Cardiac fibroblast (primary cell): Measurements from ENCODE around the gene ZFYVE9.

ENCODE experiments used
- DNase-seq, 2 donors: peaks; one replicate each; pipeline versions ENCODE4 v3.0.0 to v3.0.0-alpha.2; 2010; ENCODE audit warnings: low read depth in 2 of 2
- H3K4me3 ChIP-seq, 2 donors: replicated peaks in 1 of 2; 1 replicate in 1 of 2; 2 replicates in 1 of 2; pipeline ENCODE4 v1.5.1; 2011; ENCODE audit warnings: low read depth in 2 of 2, low read length in 2 of 2, mild to moderate bottlenecking in 2 of 2, moderate library complexity in 1 of 2
- TF ChIP-seq, protein P1 (sequence below): IDR thresholded peaks from one replicate; pipeline ENCODE4 v1.5.1; 2011; ENCODE audit warnings: low read depth, mild to moderate bottlenecking, low read length, inconsistent platforms

The ZFYVE9 gene

GRCh38 chr1:52216907-52217458, 75.1 kb downstream of the ZFYVE9 start:
- no peak overlapping the region for H3K4me3 ChIP-seq
- DNase-seq, result no peak
- TF ChIP-seq, protein P1, sequence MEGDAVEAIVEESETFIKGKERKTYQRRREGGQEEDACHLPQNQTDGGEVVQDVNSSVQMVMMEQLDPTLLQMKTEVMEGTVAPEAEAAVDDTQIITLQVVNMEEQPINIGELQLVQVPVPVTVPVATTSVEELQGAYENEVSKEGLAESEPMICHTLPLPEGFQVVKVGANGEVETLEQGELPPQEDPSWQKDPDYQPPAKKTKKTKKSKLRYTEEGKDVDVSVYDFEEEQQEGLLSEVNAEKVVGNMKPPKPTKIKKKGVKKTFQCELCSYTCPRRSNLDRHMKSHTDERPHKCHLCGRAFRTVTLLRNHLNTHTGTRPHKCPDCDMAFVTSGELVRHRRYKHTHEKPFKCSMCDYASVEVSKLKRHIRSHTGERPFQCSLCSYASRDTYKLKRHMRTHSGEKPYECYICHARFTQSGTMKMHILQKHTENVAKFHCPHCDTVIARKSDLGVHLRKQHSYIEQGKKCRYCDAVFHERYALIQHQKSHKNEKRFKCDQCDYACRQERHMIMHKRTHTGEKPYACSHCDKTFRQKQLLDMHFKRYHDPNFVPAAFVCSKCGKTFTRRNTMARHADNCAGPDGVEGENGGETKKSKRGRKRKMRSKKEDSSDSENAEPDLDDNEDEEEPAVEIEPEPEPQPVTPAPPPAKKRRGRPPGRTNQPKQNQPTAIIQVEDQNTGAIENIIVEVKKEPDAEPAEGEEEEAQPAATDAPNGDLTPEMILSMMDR, result no peak

DNA sequence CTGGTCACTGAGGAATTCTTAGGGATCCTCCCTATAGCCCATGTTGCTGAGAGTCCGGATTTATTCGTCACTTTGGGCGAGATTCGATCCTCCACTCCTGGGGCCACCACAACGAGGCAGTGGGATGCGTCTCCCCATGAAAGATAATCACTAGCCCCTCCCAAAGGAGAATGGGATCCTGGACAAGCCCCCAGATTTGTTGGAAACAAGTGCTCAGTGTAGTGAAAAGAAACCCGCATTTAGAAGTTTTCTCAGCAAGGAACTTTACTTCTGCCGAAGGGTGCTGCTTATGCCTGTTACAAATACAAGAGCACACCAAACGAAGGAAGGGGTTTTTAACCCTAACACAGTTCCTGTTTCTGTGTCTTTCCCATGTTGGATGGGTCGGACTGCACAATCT, 83.3 kb downstream of the ZFYVE9 start:
- H3K4me3 ChIP-seq, result no peak overlapping the region
- no peak for DNase-seq
- TF ChIP-seq, protein P1, result no peak

GRCh38 chr1:52229494-52229893, 87.6 kb downstream of the ZFYVE9 start:
- TF ChIP-seq, protein P1, result no peak
- no peak overlapping the region for H3K4me3 ChIP-seq
- no peak for DNase-seq

DNA sequence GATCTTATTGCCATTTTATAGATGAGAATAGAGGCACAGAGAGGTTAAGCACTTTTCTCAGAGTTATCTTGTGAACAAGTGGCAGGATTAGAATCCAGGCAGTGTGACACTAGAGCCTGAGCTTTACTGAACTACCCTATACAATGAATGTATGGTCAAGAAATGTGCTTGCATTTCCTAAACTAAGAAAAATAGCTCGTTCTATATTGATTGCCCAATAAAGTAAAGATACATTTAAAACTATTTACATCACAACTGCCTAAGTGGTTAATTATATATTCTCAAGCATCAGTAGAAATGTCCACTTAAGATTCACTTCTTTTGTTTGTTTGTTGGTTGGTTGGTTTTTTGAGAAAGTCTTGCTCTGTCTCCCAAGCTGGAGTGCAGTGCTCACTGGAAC, 91.6 kb downstream of the ZFYVE9 start:
- TF ChIP-seq, protein P1, result no peak
- DNase-seq, result no peak

DNA sequence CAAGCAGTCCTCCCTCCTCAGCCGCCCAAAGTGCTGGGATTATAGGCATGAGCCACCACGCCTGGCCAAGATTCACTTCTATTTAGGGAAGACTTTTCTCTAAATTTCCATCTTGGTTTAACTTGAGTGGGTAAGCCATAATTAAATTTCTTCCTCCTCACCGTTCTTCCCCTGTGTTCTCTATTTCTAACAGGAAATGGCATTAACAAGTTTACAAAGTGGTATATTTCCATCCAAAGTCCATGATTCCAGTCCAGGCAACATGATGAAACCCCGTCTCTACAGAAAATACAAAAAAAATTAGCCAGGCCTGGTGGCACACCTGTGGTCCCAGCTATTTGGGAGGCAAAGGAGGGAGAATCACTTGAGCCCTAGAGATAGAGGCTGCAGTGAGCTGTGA, 92.1 kb downstream of the ZFYVE9 start:
- no peak overlapping the region for H3K4me3 ChIP-seq
- DNase-seq, result no peak
- TF ChIP-seq, protein P1, result no peak

More for the DNA sequence above, 91.6 kb downstream of the ZFYVE9 start:
- H3K4me3 ChIP-seq, result no peak overlapping the region

DNA sequence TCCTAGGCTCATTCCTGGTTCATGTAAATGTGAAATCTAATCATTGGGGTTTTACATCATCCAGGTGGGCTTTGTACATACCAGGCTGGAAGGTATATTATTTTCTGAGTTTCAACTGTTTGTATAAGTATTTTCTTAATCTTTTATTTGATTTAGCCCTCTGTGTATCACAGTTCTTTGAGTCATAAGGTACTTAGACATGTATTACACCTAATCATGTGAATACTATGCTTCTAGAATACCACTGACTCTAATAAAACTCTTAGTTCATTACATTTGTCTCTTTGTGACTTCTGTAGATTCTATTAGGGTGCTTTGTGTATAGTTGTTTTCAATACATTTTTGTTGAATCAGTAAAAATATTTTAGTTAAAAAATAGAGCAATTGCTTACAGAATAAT, 92.8 kb downstream of the ZFYVE9 start:
- H3K4me3 ChIP-seq, result no peak overlapping the region
- DNase-seq, result no peak
- TF ChIP-seq, protein P1, result no peak

GRCh38 chr1:52235646-52236045, 93.8 kb downstream of the ZFYVE9 start:
- H3K4me3 ChIP-seq, result no peak overlapping the region
- DNase-seq, result no peak
- TF ChIP-seq, protein P1, result no peak
